Vagina (tissue), 2 donors: ENCODE results near the gene ZDHHC5. TPM values are rescaled to one million over a fixed set of nuclear protein-coding genes. Genes with fewer than 3 reads are reported as not detected.
A peak's percentile ranks its signal among the peaks of the same experiment; 100 is the strongest.
"Not testable (repeated sequence)": the region's sequence is repeated elsewhere in the genome, so short reads cannot be mapped to it uniquely, and the experiment has no call there.

Experiments used
- DNase-seq, 2 donors: peaks; one replicate each; pipeline ENCODE4 v3.0.0-alpha.2; 2017; ENCODE audit errors: extremely low spot score in 2 of 2
- H3K27ac ChIP-seq: fragments of 200-600 bp; sonication (generic); one replicate; pipeline ENCODE4 v1.5.1; 2019
- H3K27me3 ChIP-seq: fragments of 200-600 bp; sonication (generic); one replicate; pipeline ENCODE4 v1.5.1; 2019
- H3K36me3 ChIP-seq, 2 donors: fragments of 200-600 bp; sonication (generic); one replicate each; pipeline ENCODE4 v1.5.1; 2017 to 2019
- H3K4me1 ChIP-seq: fragments of 200-600 bp; sonication (generic); one replicate; pipeline ENCODE4 v1.5.1; 2019
- H3K4me3 ChIP-seq, 2 donors: fragments of 200-600 bp; sonication (generic); 1 replicate in 1 of 2; 2 replicates in 1 of 2; pipeline ENCODE4 v1.5.1; 2016 to 2019
- H3K9me3 ChIP-seq: fragments of 200-600 bp; sonication (generic); one replicate; pipeline ENCODE4 v1.5.1; 2019
- POLR2A ChIP-seq, 2 donors: fragments of 450-650 bp; IDR thresholded peaks; one replicate each; pipeline ENCODE4 v1.6.1; 2017; ENCODE audit warnings: antibody characterized with exemption in 2 of 2, mild to moderate bottlenecking in 2 of 2, moderate library complexity in 2 of 2
- POLR2AphosphoS5 ChIP-seq, 2 donors: sonication (generic); formaldehyde crosslinking; IDR thresholded peaks; one replicate each; pipeline ENCODE4 v1.9.0; 2017; ENCODE audit warnings: antibody characterized with exemption in 2 of 2, mild to moderate bottlenecking in 2 of 2, low read depth in 1 of 2; ENCODE audit not compliant: insufficient read depth in 1 of 2
- intact Hi-C: fragments of 100-400 bp; cut with DNase I; formaldehyde crosslinking; loops from one replicate; pipeline ENCODE4 v1.15.1; 2023
- total RNA-seq: library from RNA; depleted of rRNA; stranded (reverse); fragments of >200 nt; gene quantifications from one replicate; pipeline ENCODE4 v1.2.3, GENCODE V29; 2016
- TF ChIP-seq, protein P1 (sequence below), 3 experiments: fragments of 450-650 bp in 2 of 3; fragments of 200-600 bp in 1 of 3; sonication (generic) in 1 of 3; IDR thresholded peaks; one replicate each; pipeline ENCODE4 v1.5.1; 2017 to 2019; ENCODE audit warnings: antibody characterized with exemption in 3 of 3, mild to moderate bottlenecking in 2 of 3, moderate library complexity in 2 of 3

The ZDHHC5 gene
- total RNA-seq, 1 donor from 2014 or later: 46.2 TPM

DNA sequence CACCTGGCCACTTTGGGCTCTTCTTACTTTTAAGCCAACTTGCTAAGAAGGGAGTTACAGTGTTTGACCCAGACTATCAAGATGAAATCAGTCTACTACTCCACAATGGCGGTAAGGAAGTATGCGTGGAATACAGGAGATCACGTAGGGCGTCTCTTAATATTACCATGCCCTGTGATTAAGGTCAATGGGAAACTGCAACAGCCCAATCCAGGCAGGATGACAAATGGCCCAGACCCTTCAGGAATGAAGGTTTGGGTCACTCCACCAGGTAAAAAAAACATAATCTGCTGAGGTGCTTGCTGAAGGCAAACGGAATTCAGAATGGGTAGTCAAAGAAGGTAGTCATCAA, 17.2 kb upstream of the ZDHHC5 start:
- no peaks in the 10 kb centered on the region for H3K9me3 ChIP-seq
- no peak for DNase-seq
- H3K36me3 ChIP-seq: no peaks in the 10 kb centered on the region
- no peak overlapping the region for H3K4me3 ChIP-seq
- H3K4me1 ChIP-seq: peaks cover 45% of the 10 kb centered on the region
- H3K27ac ChIP-seq: no peak overlapping the region
- intact Hi-C loops: no loop called here
- H3K27me3 ChIP-seq: no peaks in the 10 kb centered on the region
- TF ChIP-seq, protein P1, sequence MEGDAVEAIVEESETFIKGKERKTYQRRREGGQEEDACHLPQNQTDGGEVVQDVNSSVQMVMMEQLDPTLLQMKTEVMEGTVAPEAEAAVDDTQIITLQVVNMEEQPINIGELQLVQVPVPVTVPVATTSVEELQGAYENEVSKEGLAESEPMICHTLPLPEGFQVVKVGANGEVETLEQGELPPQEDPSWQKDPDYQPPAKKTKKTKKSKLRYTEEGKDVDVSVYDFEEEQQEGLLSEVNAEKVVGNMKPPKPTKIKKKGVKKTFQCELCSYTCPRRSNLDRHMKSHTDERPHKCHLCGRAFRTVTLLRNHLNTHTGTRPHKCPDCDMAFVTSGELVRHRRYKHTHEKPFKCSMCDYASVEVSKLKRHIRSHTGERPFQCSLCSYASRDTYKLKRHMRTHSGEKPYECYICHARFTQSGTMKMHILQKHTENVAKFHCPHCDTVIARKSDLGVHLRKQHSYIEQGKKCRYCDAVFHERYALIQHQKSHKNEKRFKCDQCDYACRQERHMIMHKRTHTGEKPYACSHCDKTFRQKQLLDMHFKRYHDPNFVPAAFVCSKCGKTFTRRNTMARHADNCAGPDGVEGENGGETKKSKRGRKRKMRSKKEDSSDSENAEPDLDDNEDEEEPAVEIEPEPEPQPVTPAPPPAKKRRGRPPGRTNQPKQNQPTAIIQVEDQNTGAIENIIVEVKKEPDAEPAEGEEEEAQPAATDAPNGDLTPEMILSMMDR (IDR thresholded peaks at IDR 0.05): no peak
- no peak for TF ChIP-seq POLR2AphosphoS5 (IDR thresholded peaks at IDR 0.05; ENCODE audit: insufficient read depth in 1 of 2, low read depth in 1 of 2)
- no peak for TF ChIP-seq POLR2A (IDR thresholded peaks at IDR 0.05)

DNA sequence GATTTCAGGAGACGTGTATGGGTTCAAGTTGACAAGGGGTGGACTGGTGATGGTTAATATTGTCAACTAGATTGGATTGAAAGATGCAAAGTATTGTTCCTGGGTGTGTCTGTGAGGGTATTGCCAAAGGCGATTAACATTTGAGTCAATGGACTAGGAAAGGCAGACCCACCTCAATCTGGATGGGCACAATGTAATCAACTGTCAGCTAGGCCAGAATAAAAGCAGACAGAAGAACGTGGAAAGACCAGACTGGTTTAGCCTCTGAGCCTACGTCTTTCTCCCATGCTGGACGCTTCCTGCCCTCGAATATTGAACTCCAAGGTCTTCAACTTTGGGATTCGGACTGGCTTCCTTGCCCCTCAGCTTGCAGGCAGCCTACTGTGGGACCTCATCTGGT, 16.5 kb upstream of the ZDHHC5 start:
- Histone ChIP-seq H3K36me3 (no peaks in the 10 kb centered on the region), H3K9me3 (no peaks in the 10 kb centered on the region), H3K27ac (no peak overlapping the region), H3K4me3 (no peak overlapping the region), H3K27me3 (no peaks in the 10 kb centered on the region), H3K4me1 (peaks cover 38% of the 10 kb centered on the region)
- intact Hi-C loops: no loop called here
- TF ChIP-seq POLR2A (IDR thresholded peaks at IDR 0.05) (no peak), POLR2AphosphoS5 (IDR thresholded peaks at IDR 0.05; ENCODE audit: insufficient read depth in 1 of 2, low read depth in 1 of 2) (no peak)
- TF ChIP-seq, protein P1 (IDR thresholded peaks at IDR 0.05): no peak
- no peak for DNase-seq

DNA sequence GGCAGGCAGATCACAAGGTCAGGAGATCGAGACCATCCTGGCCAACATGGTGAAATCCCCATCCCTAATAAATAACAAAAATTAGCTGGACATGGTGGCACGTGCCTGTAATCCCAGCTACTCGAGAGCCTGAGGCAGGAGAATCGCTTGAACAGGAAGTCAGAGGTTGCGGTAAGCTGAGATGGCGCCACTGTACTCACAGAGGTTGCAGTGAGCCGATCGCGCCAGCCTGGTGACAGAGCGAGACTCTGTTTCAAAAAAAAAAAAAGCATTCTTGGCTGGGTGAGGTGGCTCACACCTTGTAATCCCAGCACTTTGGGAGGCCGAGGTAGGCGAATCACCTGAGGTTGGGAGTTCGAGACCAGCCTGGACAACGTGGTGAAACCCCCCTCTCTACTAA, 15.7 kb upstream of the ZDHHC5 start:
- H3K9me3 ChIP-seq, intact Hi-C loops, H3K27ac ChIP-seq, H3K27me3 ChIP-seq, H3K4me3 ChIP-seq, H3K36me3 ChIP-seq, DNase-seq: not testable (repeated sequence)
- H3K4me1 ChIP-seq: peaks cover 36% of the 10 kb centered on the region

DNA sequence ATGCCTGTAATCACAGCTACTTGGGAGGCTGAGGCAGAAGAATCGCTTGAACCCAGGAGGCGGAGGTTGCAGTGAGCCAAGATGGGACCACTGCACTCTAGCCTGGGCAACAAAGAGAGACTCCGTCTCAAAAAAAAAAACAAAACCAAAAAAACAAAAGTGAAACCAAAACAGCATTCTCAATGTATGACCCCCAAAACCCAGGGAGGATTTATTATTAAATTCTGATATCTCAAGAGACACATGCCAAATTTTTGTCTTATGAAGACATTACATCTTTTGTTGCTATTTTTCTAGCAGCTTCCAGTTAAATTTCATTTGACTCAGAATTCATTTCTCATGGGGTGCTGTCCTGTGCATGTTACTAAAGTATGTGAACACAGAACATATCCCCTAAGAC, 15.3 kb upstream of the ZDHHC5 start:
- no peaks in the 10 kb centered on the region for H3K9me3 ChIP-seq
- intact Hi-C loops: no loop called here
- H3K27ac ChIP-seq: no peak overlapping the region
- DNase-seq: no peak
- no peaks in the 10 kb centered on the region for H3K27me3 ChIP-seq
- peaks cover 32% of the 10 kb centered on the region for H3K4me1 ChIP-seq
- no peaks in the 10 kb centered on the region for H3K36me3 ChIP-seq
- no peak overlapping the region for H3K4me3 ChIP-seq
- no peak for TF ChIP-seq POLR2A (IDR thresholded peaks at IDR 0.05)
- TF ChIP-seq POLR2AphosphoS5 (IDR thresholded peaks at IDR 0.05; ENCODE audit: insufficient read depth in 1 of 2, low read depth in 1 of 2): no peak
- TF ChIP-seq, protein P1 (IDR thresholded peaks at IDR 0.05): no peak

DNA sequence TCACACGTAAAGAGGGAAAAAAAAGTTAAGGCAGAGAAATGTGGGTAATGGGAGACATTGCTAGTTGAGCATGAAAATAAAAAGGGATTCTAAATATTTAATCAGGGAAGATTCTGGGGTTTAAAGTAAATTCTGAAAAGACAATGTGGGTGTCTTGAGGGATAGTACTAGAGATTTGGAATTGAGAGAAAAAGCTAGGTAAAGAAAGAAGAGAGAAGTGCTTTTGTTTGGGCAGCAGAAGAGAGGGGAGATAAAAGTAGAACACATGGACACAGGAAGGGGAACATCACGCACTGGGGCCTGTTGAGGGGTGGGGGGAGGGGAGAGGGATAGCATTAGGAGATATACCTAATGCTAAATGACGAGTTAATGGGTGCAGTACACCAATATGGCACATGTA, 14.8 kb upstream of the ZDHHC5 start:
- DNase-seq: no peak
- TF ChIP-seq POLR2AphosphoS5 (IDR thresholded peaks at IDR 0.05; ENCODE audit: insufficient read depth in 1 of 2, low read depth in 1 of 2): no peak
- TF ChIP-seq, protein P1 (IDR thresholded peaks at IDR 0.05): no peak
- no peak for TF ChIP-seq POLR2A (IDR thresholded peaks at IDR 0.05)
- Histone ChIP-seq H3K4me3 (no peak overlapping the region), H3K4me1 (peaks cover 29% of the 10 kb centered on the region), H3K27ac (no peak overlapping the region), H3K27me3 (no peaks in the 10 kb centered on the region), H3K9me3 (no peaks in the 10 kb centered on the region), H3K36me3 (no peaks in the 10 kb centered on the region)
- intact Hi-C loops: no loop called here

DNA sequence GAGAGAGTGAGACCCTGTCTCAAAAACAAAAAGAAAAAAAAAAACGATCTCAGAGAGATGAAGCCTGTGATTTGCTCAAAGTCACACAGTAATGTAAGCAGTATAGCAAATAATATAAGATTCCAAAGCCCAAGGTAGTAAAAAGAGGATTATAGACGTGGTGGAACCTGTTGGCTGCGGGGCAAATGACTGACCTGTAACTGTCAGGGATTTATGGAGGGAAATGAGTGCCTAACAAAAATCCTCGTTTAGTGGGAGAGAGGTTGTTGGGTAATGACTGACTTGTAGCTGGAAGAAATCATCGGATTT, 11.1 kb upstream of the ZDHHC5 start:
- Histone ChIP-seq H3K9me3 (no peaks in the 10 kb centered on the region), H3K36me3 (peaks cover 0 to 23% of the 10 kb centered on the region in 2 donors)
- intact Hi-C loops: no loop called here

More for the DNA sequence above, 11.1 kb upstream of the ZDHHC5 start:
- Histone ChIP-seq H3K27ac (peak overlapping the region; percentile 92), H3K4me1 (peaks cover 23% of the 10 kb centered on the region), H3K27me3 (no peaks in the 10 kb centered on the region), H3K4me3 (peak overlapping the region; percentile 54 to 70)
- no peak for DNase-seq
- TF ChIP-seq POLR2A (IDR thresholded peaks at IDR 0.05): no peak
- TF ChIP-seq, protein P1 (IDR thresholded peaks at IDR 0.05): no peak
- TF ChIP-seq POLR2AphosphoS5 (IDR thresholded peaks at IDR 0.05; ENCODE audit: insufficient read depth in 1 of 2, low read depth in 1 of 2): no peak
